MCF 10A (cell line): ENCODE results near the gene SFXN1. TPM values are rescaled to one million over a fixed set of nuclear protein-coding genes. Genes with fewer than 3 reads are reported as not detected.

Experiments used
- BruUV-seq: library from RNA; stranded (reverse); fragments of 400-500 nt; replicated peaks from 2 replicates; lab custom pipeline; 2021; lab: Mats Ljungman, UMichigan
- CTCF ChIA-PET: fragments of 300-600 bp; sonication (Branson Sonifier 250); formaldehyde crosslinking; extraction: SDS; loops from one replicate; lab custom pipeline; 2021; ENCODE audit warnings: antibody characterized with exemption, inconsistent platforms; lab: Yijun Ruan, JAX
- POLR2A ChIA-PET: fragments of 300-600, 350-650 bp; sonication (Branson Sonifier 250); formaldehyde crosslinking; extraction: SDS; loops from one replicate; lab custom pipeline; 2020; ENCODE audit warnings: antibody characterized with exemption, inconsistent platforms; lab: Yijun Ruan, JAX
- DNase-seq: peaks from one replicate; pipeline ENCODE4 v3.0.0-alpha.2; 2018; ENCODE audit not compliant: unreplicated experiment
- H3K27ac Mint-ChIP-seq: one replicate; pipeline ENCODE4 v1.8.0; 2022; ENCODE audit warnings: mild to moderate bottlenecking, low read depth, mixed read lengths; ENCODE audit not compliant: unreplicated experiment
- H3K27me3 Mint-ChIP-seq: one replicate; pipeline ENCODE4 v1.8.0; 2022; ENCODE audit warnings: mixed read lengths; ENCODE audit not compliant: insufficient read depth, unreplicated experiment
- H3K36me3 Mint-ChIP-seq: one replicate; pipeline ENCODE4 v1.8.0; 2022; ENCODE audit warnings: mild to moderate bottlenecking, moderate library complexity, mixed read lengths; ENCODE audit not compliant: insufficient read depth, unreplicated experiment
- H3K4me1 Mint-ChIP-seq: one replicate; pipeline ENCODE4 v1.8.0; 2022; ENCODE audit warnings: mixed read lengths; ENCODE audit not compliant: insufficient read depth, unreplicated experiment
- H3K4me3 Mint-ChIP-seq: one replicate; pipeline ENCODE4 v1.8.0; 2022; ENCODE audit warnings: mild to moderate bottlenecking, moderate library complexity, mixed read lengths; ENCODE audit not compliant: unreplicated experiment
- H3K9me3 Mint-ChIP-seq: one replicate; pipeline ENCODE4 v1.8.0; 2022; ENCODE audit warnings: mixed read lengths; ENCODE audit not compliant: unreplicated experiment
- CTCF ChIP-seq: fragments of 200-600 bp; IDR thresholded peaks from one replicate; pipeline ENCODE4 v1.8.0; 2022; ENCODE audit warnings: antibody characterized with exemption, mild to moderate bottlenecking; ENCODE audit not compliant: unreplicated experiment
- intact Hi-C: fragments of 100-400 bp; cut with micrococcal nuclease; formaldehyde crosslinking; loops from 2 replicates; pipeline ENCODE4 v1.14.1; 2022
- total RNA-seq: library from RNA; stranded (reverse); gene quantifications from 2 replicates; pipeline ENCODE4 v1.2.3, GENCODE V29; 2022

Gene SFXN1
- total RNA-seq, 1 experiment from 2014 or later = 91.8 TPM

- ChIA-PET POLR2A (interaction anchor here (0.9 kb wide), 1 partner anchor 8 kb away, joined by 6 read pairs; the partner anchor contains the start of gene SFXN1), CTCF (interaction anchor here (0.9 to 1.2 kb wide), 2 partner anchors 10 to 11 kb away, joined by 4 to 5 read pairs; no protein-coding TSS in a partner anchor)
- no peak for TF ChIP-seq CTCF
- H3K27me3 Mint-ChIP-seq = peaks cover 15% of the 10 kb centered on the region
- H3K27ac Mint-ChIP-seq = peak overlapping the region; percentile 13
- no peaks in the 10 kb centered on the region for H3K9me3 Mint-ChIP-seq
- H3K4me3 Mint-ChIP-seq = no peak overlapping the region
- no peak for DNase-seq
- no peaks in the 10 kb centered on the region for H3K36me3 Mint-ChIP-seq
- H3K4me1 Mint-ChIP-seq = peaks cover 11% of the 10 kb centered on the region
- BruUV-seq = no TSS peak
- intact Hi-C loops = no loop called here
Observed at GRCh38 chr5:175469916-175470315, 8.4 kb upstream of the SFXN1 start.

GRCh38 chr5:175470781-175471180, 7.6 kb upstream of the SFXN1 start:
- BruUV-seq = no TSS peak
- Mint-ChIP-seq H3K4me1 (peaks cover 11% of the 10 kb centered on the region), H3K4me3 (no peak overlapping the region), H3K27me3 (peaks cover 24% of the 10 kb centered on the region), H3K9me3 (no peaks in the 10 kb centered on the region), H3K27ac (peak overlapping the region; percentile 13), H3K36me3 (no peaks in the 10 kb centered on the region)
- DNase-seq = no peak
- intact Hi-C loops = no loop called here
- ChIA-PET CTCF (interaction anchor here (0.6 to 1.2 kb wide), 2 partner anchors 11 to 515 kb away, joined by 4 read pairs; no protein-coding TSS in a partner anchor), POLR2A (no interaction called here)
- no peak for TF ChIP-seq CTCF

GRCh38 chr5:175471196-175471595, 7.2 kb upstream of the SFXN1 start:
- TF ChIP-seq CTCF = no peak
- H3K4me1 Mint-ChIP-seq = peaks cover 11% of the 10 kb centered on the region

GRCh38 chr5:175471628-175472027, 6.7 kb upstream of the SFXN1 start:
- Mint-ChIP-seq H3K9me3 (no peaks in the 10 kb centered on the region), H3K27ac (no peak overlapping the region), H3K36me3 (no peaks in the 10 kb centered on the region), H3K4me1 (peaks cover 6% of the 10 kb centered on the region), H3K27me3 (peaks cover 30% of the 10 kb centered on the region), H3K4me3 (no peak overlapping the region)
- intact Hi-C loops = no loop called here
- no TSS peak for BruUV-seq
- ChIA-PET CTCF (interaction anchor here (0.8 to 1.5 kb wide), 3 partner anchors 8 to 521 kb away, joined by 3 to 5 read pairs (median 4); no protein-coding TSS in a partner anchor), POLR2A (no interaction called here)
- TF ChIP-seq CTCF = no peak
- no peak for DNase-seq

More at GRCh38 chr5:175471196-175471595, 7.2 kb upstream of the SFXN1 start:
- CTCF ChIA-PET = interaction anchor here (1.2 to 1.3 kb wide), 2 partner anchors 8 to 11 kb away, joined by 3 to 4 read pairs; no protein-coding TSS in a partner anchor
- no peak for DNase-seq
- intact Hi-C loops = no loop called here
- POLR2A ChIA-PET = no interaction called here
- Mint-ChIP-seq H3K9me3 (no peaks in the 10 kb centered on the region), H3K36me3 (no peaks in the 10 kb centered on the region), H3K27me3 (peaks cover 28% of the 10 kb centered on the region), H3K27ac (no peak overlapping the region), H3K4me3 (no peak overlapping the region)
- BruUV-seq = no TSS peak
